Kidney capillary endothelial cell (primary cell): ENCODE measurements around the gene CALN1.
"Not testable (repeated sequence)": the region's sequence is repeated elsewhere in the genome, so short reads cannot be mapped to it uniquely, and the experiment has no call there.

Experiments used
- DNase-seq: peaks from one replicate; pipeline ENCODE4 v3.0.0-alpha.2; 2018; ENCODE audit warnings: low spot score

CALN1 gene

DNA sequence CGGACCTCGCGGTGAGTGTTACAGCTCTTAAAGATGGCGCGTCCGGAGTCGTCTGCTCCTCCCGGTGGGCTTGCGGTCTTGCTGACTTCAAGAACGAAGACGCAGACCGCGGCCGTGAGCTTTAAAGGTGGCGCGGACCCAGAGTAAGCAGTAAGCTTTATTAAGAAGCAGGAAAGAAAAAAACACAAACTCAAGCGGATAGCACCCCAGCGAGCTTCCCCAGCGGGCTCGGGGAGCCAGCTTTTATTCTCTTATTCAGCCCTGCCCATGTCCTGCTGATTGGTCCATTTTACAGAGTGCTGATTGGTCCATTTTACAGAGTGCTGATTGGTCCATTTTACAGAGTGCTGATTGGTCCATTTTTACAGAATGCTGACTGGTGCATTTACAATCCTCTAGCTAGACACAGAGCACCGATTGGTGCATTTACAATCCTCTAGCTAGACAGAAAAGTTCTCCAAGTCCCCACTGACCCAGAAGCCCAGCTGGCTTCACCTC, at the start of gene CALN1:
Gene CALN1 (minus strand): TSS at position 218 of the 498 bp plus-strand sequence.
- not testable (repeated sequence) for DNase-seq

DNA sequence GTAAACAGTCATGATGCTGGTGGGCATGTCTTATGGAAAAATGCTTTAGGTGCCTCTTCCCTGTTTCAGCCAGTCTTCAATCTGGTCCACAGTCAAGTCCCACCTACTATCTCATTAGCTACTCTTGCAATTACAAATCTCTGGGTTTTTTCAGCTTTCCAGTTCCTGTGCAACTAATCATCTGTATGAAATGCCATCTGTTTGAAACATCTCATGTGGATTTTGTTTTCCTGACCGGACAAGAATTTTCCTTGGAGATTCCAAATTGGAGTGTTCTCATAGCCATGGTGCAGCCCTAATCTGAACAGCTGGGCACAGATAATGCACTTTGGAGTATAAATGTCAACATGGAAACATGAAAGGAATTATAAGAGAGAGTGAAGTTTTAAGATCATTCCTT, 41.3 kb upstream of the CALN1 start:
- DNase-seq: no peak

DNA sequence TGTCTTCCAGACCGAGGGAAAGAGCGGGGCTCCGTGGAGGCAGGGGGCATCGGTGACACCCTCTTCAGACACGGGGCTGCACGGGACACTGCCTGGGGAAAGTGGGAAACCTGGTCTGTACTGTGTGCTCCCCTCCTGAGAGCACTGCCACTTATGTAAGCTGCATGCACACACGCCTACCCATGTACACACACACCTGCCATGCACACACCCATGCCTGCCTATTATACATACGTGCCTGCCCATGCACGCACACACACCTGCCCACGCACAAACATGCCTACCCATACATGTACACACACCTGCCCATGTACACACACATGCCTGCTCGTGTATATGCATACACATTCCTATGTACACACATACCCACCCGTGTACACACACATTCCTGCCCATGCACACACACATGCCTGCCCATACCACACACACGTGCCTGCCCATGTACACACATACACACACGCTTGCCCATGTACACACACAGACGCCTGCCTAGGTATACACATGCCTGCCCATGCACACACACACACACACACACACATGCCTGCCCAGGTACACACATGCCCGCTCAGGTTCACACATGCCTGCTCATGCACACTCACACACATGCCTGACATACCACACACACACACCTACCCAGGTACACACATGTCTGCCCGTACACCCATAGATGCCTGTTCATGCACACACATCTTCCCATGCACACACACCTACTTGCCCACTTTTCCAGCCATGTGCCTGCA, 35.5 kb upstream of the CALN1 start:
- DNase-seq: no peak

DNA sequence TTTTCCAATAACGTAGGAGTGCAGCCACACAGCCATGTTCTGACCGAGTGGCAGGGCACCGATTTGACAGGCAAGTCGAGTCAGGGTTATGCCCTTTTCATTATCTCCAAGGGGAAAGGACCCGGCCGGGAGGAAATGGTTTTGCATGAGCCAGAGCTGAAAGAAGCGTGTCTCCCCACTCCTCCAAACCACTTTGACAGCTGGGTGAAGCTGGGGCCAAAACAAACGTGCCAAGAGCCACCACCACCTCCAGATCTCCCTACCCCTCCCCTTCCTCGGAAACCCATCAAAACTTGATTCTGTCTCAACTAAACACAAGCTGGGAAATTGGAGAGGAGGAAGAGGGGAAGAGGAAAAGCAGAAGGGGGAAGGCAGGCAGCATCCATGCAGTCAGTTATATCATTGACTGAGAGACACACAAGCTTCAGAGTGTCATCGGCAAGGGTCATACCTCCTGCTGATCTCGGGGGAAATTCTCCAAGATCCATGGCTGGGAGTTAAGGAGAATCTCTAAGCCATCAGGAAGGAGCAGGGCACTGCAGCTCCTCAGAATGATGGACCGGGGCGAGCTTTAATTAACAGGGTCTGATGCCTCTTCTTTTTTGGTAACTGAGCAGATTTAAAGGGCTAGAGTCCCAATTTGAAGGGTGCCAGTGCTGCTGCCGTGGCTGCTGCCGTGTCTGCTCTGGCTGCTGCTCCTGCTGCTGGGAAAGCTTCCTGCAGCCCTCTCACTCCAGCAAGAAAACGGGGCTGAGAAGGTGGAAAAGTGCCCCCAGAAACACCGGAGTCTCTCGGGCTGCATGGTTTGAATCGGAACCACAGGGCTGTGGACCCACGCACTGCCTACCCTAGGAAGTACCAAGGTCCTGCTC, 34.7 kb upstream of the CALN1 start:
- DNase-seq: no peak

DNA sequence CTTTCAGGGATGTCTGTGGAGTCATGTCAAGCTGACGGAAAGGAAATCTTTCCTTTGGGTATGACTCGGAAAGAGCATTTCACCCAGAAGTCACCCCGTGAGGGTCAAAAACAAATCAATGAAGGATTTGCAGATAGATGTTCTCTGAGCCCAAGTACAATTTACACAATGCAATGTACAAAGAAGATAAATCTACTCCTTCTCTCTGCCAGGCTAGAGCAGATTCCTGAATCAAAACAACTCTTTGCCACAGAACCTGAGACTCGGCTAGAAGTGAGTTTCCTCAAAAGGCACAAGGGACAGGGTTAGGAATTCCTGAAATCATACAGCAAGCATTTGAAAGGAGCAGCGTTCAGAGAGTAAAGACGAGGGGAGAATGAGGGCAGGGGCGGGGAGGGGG, 34.0 kb upstream of the CALN1 start:
- DNase-seq: no peak

DNA sequence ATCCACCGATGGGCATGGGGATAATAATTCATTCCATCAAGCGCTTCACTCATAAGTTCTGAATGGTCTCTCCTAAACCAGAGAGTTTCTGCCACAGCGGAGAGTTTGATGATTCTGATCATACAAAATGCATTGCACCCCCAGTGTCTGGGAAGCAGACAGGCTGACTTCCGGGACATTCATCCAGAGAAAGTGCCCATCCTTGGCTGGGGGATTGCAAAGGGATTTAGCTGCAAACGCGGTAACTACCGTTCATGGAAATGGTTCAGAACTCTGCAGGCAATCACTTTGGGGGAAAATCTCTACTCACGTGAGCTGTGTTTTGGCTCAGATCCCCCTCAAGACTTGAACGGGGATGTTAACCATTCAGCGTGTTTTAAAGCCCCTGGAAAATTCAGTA, 33.4 kb upstream of the CALN1 start:
- no peak for DNase-seq

DNA sequence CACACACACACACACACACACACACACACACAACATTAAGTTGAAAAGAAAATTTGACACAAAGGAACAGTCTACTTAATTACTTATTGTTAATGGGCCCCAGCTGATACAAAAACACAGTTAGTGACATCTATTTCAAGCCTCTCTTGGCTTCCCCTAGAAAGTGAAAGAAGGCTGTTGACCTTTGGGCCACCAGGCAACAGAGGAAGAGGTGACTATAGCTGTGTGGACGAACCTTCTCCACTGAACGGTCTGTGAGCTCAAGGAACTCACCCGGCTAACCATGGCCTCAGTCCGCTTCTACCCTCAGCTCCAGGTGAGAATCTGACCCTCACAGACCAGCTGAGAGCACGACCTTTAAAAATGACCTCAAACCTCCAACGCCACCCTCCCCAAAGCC, 32.9 kb upstream of the CALN1 start:
- no peak for DNase-seq

DNA sequence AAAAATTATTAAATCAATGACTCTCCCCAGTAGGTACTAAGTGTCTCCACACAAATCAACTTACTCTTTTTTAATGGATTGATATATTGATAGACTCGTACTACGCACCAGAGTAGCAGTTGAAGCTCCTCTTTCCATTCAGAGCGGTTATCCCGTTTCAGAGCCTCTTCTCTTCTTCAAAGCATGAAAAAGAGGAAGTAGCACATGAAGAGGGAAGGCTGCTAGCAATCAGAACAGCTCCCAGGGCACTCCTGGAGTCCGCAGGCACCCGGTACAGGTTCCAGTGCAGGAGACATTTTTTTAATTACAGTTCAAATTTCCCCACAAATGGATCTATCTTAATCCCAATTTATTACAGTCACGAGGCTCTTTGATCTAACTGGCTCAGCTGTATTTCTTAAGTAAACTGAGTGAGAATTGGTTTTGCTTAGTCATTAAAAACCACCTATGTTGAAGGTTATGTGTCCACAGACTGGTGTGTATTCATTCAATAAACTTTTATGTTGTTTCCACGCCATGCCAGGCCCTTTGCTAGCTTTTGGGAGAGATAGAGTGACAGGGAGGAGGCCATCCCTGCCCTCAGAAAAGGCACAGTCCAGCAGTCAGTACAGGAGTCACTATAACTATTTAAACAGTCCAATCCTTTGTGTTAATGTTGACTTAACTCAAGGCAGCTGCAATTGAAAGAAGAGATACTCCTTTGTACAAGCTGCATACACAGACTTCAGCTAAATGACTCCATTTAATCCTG, 32.1 kb upstream of the CALN1 start:
- no peak for DNase-seq

DNA sequence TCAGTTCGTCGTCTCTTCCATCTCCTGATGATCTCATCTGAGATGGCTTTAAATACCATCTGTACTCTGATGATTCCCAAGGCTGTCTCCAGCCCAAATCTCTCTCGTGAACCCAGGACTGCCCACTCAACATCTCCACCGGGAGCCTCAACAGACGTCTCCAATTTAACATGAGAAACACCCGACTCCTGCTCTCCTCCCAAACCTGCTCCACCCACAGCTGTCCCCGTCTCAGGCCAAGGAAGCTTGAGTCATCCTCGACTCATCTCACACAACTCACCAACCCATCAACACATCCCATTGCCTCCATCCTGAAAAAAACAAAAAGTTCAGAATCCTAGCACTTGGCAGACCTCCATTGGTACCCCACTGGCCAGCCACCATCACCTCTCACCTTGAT, 29.7 kb upstream of the CALN1 start:
- DNase-seq: no peak

- no peak for DNase-seq
Measured at GRCh38 chr7:72438491-72438890, 26.4 kb upstream of the CALN1 start.

GRCh38 chr7:72437610-72438009, 25.5 kb upstream of the CALN1 start:
- DNase-seq: no peak

GRCh38 chr7:72437061-72437585, 25.0 kb upstream of the CALN1 start:
- DNase-seq: no peak

DNA sequence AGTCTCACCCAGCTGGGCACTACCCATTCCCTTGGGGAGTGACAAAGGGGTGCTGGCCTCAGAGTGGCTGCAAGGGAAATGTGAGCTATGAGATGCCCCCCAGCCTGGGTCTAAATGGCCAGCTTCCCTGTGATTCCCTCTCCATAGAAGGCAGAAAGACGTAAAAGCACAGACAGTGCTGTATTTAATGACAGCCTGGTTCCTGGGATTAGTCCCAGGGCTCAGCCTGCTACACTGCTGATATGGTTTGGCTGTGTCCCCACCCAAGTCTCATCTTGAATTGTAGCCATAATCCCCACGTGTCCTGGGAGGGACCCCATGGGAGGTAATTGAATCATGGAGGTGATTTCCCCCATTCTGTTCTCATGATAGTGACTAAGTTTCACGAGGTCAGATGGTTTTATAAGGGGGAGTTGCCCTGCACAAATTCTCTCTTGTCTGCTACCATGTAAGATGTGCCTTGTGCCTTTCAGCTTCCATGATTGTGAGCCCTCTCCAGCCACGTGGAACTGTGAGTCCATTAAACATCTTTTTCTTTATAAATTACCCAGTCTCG, 23.9 kb upstream of the CALN1 start:
- no peak for DNase-seq

DNA sequence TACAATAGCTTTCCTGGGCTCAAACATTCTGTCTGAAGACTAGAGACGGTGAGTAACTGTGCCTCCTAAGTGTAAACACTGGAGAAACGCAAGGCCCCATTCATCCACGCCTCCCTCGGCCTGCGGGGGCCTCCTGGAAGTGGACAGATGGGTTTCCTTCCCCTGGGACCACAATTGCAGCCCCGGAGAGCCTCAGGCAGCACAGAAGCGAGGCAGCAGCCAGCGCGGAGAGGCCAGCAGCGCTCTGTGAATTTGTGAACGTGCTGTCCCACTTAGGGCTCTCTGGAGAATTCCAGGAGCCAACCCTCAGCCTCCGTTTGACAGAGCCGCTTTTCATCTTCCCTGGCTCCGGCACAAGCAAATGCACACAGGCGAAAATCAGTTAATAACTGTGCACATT, 23.2 kb upstream of the CALN1 start:
- no peak for DNase-seq

DNA sequence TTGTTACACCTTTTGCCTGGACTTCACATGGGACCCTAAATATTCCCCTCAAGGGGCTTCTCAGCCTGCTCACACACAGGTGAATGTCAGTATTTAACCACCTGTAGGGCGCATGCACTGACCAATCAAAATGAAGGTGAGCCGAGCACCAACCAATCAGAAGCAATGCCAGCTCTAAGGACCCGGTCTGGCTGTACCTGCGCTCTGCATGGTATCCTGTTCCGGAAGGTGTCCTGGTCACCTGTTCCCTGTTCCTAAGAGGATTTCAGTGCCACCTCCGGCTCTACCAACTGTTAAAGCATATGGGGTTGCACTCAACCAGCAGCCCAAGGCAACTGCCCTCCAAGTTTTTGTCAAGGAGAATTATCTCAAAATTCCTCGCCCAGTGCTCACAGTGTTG, 18.4 kb upstream of the CALN1 start:
- DNase-seq: no peak

DNA sequence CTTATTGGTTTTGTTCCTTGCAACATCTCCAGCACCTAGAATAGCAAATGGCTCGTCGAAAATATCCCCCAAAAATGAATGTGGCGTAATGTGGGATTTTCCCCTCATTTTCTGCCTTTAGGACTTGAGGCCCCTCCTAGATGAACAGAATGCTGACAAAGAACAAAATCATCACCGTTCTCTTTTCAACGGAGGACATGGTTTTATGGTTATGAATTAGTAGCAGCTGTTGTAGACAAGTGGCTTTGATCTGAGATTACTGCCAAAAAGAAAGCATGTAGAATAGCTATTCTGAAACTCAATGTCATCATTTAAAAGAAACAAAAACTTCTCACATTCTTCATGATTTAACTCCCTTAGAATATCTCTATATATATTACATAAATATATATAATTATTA, 17.2 kb upstream of the CALN1 start:
- DNase-seq: no peak

GRCh38 chr7:72416846-72417245, 4.7 kb upstream of the CALN1 start:
- no peak for DNase-seq

- DNase-seq: no peak
Measured at GRCh38 chr7:72415586-72415985, 3.4 kb upstream of the CALN1 start.

DNA sequence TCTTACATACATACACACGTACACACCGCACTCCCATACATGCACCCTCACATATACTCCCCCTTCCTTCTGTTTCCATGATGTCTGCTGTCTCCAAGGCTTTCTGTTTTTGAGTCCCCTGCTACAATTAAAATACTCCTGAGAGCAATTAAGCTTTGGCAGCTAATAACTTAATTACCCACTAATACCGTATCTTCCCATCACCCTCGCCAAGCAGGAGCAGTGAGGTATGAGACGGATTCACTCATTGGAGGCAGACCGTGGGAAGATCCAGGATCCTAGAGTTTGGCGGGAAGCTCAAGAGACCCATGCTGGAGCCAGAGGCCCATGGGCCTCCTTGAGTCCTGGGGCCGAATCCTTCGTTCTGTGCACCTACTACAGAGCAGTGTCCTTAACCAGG, 1.7 kb upstream of the CALN1 start:
- no peak for DNase-seq

DNA sequence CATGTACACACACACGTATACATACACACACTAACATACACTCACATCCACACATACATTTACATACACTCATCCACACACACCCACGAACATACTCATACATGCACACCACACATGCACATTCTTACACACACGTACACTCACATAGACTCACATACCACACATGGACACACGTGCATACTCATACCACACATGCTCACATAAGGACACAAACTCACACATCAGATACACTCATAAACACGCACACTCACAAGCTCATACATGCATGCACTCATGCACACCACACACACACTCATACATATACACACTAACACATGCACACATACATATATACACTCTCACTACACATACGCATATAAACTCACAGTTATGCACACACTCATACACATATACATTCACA, 1.2 kb upstream of the CALN1 start:
- DNase-seq: no peak

- no peak for DNase-seq
Measured at GRCh38 chr7:72411419-72411818, 719 bp downstream of the CALN1 start.

DNA sequence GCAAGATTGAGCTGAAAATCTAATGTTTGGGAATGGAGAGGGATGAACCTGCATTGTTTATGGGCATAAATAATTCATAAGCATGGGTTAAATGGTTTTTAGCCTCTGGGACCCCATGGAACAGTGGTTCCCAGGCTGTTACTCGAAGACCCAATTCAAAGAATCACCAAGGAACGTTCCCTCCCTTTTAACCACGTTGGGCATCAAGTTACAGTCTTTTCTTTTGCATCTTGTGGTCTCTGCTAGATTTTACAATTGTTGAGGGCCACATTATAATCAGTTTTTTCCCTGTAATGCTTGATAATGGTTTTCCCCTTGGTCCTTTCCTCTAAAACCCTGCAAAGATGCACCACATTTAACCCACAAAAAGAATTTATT, 2.5 kb downstream of the CALN1 start:
- no peak for DNase-seq
